Dermis blood vessel endothelial cell (primary cell): ENCODE results near the gene APC. TPM values are rescaled to one million over a fixed set of nuclear protein-coding genes. Genes with fewer than 3 reads are reported as not detected.

Experiments
- DNase-seq: peaks from one replicate; pipeline ENCODE4 v3.0.0; 2010
- total RNA-seq: library from RNA; depleted of rRNA; stranded (reverse); fragments of >200 nt; gene quantifications from 2 replicates; pipeline ENCODE4 v1.2.3, GENCODE V29; 2014

APC gene
- total RNA-seq, 1 donor from 2014 or later, result 80.0 TPM

DNA sequence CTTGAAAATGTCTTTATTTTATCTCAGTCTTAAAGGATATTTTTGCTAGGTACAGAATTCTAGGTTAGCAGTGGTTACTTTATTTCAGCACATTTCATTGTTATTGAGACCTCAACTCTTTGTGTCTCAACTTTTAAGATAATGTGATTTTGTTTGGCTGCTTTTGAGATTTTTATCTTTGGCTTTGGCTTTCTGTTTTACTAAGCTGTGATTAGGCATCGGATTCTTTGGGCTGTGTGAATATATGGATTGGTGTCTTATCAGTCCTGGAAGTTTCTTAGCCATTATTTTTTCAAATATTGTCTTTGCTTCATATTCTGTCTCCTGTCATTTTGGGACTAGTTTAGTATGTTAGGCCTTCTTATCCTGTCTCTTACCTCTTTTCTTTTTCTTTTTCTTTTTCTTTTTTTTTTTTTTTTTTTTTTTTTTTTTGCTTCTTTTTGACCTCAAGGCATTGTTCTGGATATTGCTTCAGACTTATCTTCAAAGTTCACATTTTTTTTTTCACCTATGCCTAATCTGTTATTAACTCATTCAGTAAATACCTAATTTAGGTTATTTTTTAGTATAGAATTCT lies 20.1 kb upstream of the APC start:
- DNase-seq, result no peak

DNA sequence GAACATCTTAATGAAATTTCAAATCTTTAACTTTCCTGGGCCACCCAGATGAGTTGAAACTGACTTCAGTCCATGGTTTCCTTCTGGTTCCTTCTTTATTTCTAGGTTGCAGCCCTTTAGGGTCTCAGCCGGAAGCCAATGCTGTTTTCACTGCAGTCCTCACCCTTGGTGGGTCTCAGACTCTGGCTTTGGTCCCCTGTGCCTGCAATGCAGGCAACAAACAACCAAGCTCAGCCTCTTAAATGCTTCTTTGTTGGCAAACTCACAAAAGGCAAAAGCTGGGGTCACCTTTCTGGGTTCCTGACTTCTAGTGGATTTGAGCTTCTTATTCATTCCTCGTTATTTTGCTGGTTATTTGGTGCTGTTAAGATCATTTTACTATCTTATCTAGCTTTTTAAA lies 19.3 kb upstream of the APC start:
- DNase-seq, result no peak

DNA sequence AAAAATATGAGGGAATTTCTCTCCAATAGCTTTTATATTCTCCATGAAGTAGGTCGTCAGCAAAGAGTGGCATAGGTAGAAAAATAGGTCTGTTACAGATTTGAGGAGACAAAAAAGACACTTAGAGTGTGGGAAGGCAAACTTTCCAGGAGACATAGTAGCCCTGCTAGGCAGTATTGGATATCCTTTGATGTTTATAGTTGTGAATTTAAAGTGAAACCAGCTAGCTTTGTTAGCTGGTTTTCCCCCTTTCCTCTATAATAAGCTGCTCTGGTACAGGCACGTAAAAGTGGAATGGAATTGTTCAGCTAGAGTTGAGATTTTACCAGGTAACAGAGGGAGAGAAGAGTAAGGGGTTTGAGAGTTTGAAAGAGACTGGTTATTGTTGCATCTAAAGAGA lies 17.1 kb upstream of the APC start:
- DNase-seq, result no peak

DNA sequence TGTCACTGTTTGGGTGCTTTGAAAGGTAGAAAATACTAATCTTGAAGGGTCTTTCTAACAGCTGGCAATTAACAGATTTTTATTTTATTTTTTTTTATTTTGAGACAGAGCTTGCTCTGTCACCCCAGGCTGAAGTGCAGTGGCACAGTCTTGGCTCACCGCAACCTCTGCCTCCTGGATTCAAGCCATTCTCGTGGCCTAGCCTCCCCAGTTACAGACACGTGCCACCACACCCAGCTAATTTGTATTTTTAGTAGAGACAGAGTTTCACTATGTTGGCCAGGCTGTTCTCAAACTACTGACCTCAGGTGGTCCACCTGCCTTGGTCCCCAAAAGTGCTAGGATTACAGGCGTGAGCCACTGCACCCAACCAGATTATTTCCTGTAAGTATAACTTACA lies 12.8 kb upstream of the APC start:
- DNase-seq, result no peak

DNA sequence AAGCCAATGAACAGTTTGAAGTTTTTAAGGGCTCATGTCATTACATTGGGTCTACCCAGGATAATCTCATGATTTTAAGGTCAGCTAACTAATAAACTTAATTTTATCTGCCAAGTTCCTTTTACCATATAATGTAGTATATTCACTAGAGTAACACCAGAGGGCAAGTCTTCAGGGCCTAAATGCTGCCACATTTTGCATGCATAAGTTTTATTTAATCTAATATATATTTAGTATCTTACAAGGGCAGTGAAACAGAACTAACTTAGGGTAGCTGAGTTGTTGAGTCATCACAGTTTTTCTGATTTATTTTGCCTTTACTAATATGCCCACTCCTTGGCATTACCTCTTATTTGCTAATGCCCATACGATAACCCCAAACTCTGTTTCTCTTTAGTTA lies 8.1 kb upstream of the APC start:
- no peak for DNase-seq

DNA sequence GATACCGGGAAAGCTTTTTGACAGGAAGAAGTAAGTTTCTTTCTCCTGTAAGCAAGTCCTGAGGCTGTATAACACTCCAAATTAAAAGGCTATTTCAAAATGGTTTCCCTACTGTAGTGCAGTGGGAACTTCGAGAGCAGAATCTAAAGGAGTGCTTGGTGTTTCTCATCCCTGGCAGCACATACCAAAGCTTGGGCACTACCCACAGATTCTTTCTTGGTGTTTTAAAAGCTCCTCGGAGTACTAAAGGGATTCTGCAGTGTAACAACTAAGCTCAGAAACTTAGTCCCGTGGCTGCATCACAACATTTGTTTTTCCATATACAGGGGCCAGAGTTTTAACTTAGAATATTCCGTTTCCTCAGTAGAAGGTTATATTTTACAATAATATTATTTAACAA lies 5.6 kb upstream of the APC start:
- DNase-seq, result no peak

DNA sequence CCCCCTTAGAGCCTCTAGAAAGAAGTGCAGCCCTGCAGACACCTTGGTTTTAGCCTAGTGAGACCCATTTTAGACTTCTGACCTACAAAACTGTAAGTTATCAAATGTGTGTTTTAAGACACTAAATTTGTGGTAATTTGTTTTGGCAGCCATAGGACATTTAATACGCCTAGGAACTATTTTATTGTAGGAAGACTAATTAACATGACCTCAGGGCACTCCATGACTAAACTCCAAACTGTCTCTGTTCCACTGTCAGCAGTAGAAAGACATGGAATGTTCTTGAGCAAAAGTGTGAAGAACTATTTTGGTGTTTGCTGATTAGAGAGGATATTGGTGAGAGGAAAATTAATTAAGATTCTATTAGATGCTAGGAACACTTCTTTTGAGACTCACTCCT lies 4.1 kb upstream of the APC start:
- DNase-seq, result no peak

DNA sequence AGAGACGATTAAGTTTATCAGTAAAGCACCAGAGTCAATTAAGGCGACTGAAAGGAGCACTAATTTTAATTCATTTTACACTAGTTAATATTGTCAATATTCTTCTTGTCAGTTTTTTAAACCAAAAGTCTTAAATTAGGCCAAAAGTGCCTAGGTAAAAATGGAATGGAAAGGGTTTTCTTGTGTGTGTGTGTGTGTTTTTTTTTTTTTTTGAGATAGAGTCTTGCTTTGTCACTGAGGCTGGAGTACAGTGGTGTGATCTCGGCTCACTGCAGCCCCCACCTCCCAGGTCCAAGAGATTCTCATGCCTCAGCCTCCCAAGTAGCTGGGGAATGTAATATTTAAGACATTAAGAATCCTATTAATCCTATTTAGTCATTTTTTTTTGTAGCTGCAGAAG lies 3.1 kb upstream of the APC start:
- DNase-seq, result no peak

DNA sequence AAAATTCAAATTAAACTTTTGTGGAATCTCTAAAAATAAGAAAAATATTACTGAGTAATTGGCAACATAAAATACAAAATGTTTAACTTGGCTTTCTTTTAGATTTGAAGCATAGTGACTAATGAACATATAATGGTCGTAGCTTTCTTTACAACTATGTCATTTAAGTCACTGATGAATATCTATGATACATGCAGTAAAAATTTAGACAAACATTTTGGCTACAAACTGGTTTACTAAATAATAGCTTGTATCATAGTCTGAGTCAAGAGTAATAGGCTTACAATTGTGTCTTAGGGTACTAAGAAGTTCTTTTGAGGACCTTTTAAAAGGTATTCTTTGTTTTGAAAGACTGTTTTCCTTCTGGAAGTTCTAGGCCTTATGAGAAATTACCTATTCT lies 2.0 kb upstream of the APC start:
- DNase-seq, result peak; percentile 8

DNA sequence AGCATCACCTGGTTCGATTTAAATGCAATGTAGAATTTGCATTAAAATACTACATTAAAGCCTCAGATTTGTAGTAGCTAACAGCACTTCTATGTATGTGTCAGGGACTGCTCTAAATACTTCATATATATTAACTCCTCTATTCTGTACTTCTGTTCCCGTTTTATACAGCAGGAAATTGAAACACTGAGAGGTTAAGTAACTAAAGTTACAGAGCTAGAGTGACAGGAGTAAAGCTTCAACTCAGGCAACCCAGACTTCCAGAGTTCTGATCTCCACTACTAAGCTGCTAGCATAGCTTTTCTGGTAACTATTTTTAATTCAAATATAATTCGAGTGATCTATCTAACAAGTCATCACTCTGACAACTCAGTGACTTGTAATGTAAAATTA lies 619 bp upstream of the APC start:
- peak; percentile 14 for DNase-seq

DNA sequence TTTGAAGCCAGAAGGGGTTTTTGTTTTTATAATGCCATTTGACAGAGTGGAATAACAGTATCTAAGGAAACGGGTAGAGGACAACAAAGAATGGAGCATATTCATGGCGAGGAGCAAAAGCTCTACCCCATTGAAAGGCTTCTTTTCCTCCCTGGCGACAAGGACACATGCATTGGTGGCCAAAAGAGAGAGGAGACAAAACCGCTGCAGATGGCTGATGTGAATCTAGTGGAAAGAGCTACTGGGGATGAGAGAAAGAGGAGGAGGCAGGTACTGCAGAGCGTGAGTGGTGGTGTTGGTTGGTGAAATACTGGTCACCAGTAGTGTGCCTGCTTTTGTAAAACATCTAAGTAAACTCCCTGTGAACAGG lies 491 bp downstream of the APC start:
- DNase-seq, result peak; percentile 34

DNA sequence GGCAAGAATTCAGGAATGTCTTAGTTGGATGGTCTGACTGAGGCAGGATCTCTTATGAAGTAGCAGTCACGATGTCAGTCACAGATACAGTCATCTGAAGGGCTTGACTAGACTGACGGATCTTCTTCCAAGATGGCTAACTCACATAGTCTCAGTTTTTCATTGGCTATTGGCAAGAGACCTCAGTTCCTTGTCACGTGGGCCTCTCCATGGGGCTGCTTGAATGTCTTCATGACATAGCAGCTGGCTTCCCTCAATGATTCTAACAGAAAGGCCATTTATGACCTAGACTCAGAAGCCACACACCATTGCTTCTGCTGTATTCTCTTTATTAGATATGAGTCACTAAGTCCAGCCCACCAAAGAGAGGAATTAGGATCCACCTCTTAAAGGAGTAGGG lies 4.7 kb downstream of the APC start:
- DNase-seq, result no peak

DNA sequence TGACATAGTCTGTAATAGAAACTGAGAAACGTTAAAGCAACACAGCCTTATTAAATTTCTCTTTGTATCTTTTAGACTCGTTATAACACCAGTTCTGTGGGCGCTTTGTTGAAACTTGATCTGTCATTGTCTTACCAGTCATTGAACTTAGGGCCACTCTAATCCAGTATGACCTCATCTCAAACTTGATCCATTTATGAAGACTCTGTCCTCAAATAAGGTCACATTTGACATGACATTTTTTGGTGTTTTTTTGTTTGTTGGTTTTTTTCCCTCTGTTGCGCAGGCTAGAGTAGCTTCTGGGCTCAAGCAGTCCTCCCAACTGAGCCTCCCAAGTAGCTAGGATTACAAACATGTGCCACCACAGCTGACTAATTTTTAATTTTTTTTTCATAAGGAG lies 5.9 kb downstream of the APC start:
- DNase-seq, result no peak

DNA sequence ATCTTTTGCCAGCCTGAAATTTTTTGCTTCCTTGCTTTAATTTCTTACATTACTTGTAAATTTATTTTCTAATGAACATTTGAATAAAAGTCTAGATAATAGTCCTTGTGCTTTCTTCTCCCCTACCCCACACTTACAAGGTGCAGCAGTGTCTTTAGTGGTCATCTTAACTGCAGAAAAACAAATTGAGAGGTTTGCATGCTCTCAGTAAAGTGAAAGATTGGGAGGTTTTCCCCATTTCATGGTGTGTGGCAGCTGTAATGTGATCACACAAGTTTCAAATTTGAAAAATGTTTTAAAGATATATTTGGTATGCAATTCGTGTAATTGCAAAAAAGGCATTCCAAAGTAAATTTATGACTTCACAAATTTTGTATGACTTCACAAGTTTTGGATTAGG lies 14.7 kb downstream of the APC start:
- no peak for DNase-seq

DNA sequence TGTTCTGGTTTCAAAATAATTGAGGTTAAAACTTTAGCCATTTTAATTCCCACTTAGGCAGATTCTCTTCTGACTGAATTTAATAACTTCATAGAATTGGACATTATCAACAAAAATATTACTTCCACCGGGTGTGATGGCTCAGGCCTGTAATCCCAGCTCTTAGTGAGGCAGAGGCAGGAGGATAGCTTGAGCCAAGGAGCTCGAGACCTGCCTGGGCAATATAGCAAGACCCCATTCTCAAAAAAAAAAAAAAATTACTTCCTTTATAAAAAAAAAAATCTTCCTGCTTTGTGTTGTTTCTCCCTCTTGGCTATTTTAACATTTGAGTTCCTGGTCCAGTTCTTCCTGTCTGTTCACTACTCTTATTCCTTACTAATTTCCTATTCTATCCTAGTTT lies 18.0 kb downstream of the APC start:
- DNase-seq, result no peak

DNA sequence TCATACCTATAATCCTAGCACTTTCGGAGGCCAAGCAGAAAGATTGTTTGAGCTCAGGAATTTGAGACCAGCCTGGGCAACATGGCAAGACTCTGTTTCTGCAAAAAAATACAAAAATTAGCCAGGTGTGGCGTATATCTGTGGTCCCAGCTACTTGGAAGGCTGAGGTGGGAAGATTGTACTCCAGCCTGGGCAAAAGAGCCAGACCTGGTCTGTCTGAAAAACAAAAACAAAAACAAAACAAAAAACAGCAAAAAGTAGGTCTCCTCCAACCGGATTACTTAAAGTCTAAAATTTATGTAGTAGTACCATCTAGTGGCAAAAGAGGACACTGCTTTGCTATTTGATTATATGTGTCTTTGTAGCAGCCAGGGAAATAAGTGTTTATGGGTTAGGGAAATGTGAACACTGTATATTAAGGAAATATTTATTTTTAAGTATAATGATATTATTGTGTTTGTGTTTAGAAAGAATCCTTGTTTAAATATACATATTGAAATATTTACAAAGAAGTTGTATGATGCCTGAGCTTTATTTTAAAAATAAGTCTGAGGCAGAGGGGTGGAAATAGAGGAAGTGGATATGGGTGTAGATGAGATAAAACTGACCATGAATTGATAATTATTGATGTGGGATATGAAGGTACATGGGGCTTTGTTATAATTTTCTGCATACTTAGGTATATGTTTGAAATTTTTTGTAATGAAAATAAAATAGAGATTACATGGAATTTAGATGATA lies 20.0 kb downstream of the APC start:
- DNase-seq, result peak; percentile 76

DNA sequence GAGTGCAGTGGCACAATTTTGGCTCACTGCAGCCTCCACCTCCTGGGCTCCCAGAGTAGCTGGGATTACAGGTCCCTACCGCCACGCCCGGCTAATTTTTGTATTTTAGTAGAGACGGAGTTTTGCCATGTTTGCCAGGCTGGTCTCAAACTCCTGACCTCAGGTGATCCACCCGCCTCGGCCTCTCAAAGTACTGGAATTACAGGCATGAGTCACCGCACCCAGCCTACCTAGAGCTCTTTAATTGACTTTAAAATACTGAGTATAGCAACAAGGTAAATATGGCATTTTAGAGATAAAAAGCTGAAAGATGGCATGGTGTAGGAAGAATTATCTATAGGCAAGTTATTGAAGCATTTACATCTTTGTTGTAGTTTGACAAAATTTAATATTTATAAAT lies 21.0 kb downstream of the APC start:
- DNase-seq, result no peak

DNA sequence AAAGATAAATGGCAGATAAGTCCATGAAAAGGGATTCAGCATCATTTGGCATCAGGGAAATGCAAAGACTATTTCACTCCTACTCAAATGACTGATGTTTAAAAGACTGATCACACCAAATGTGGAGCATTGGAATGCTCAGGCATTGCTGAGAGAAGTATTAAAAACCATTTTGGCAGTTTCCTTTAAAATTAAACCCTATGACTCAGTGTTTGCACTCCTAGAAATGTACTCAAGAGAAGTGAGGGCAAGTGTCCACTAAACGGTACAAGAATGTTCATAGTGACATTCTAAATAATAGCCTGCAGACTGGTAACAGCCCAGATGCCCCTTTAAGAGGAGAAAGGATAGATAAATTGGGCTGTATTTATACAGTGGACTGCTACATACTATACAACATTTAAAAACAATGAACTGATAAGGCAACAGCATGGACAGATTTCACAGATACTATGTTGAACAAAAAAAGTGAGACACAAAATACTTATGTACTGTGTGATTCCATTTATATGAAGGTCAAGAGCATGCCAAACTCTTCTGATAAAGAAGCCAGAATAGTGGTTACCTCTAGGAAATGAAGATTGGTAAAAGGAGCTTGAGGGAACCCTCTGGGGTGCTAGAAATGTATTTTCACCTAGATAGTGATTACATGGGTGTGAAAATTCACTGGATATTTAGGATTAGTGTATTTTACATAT lies 24.6 kb downstream of the APC start:
- DNase-seq, result no peak

DNA sequence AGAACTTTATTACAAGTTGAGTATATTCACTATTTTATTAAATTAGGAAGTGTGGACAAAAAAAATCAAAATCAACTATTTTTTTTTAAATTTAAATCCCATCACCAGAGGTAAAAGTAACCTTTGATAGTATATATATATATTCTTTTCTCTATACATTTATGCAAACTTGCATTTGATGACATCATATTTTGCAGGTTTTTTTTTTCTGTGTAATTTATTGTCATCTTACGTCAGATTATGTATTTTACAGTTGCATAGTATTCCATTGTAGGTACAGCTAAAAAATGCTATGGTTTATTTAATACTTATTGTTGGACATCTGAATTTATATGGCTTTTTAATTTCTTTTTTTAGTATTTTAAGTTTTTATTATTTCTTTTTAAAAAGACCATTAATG lies 25.5 kb downstream of the APC start:
- DNase-seq, result no peak

DNA sequence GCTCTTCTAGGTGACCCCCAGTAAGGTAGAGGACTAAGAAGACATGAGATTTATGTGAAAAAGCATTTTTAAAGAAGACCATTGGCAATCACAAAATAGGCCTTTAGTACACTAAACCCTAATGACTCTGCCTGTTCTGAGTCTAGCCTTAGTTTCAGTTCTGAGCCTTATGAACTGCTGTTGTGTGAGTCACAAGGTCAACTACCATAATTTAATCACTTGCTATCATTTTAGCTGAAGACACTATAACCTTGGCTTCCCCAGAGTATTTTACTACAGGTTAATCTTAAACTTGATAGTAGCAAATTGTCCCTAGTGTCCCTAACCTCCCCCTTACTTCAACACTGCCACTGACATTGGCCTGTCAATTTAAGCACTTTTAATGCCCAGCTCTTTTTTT lies 34.4 kb downstream of the APC start:
- DNase-seq, result no peak

DNA sequence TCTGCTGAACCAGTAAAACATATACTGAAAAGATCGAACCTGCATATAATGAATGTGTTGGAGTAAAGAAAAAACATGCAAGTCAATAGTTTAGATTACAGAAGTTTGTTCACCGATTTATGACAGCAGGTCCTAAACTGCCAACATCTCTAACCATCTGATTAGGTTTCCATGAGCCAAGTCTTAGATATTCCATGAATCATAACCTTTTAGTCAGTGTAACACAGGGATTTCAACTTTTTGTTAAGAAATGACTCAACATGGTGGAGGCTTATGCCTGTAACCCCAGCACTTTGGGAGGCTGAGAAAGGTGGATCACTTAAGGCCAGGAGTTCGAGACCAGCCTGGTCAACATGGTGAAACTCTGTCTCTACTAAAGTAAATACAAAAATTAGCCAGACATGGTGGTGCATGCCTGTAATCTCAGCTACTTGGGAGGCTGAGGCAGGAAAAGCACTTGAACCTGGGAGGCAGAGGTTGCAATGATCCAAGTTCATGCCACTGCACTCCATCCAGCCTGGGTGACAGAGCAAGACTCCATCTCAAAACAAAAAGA lies 38.7 kb downstream of the APC start:
- DNase-seq, result no peak

DNA sequence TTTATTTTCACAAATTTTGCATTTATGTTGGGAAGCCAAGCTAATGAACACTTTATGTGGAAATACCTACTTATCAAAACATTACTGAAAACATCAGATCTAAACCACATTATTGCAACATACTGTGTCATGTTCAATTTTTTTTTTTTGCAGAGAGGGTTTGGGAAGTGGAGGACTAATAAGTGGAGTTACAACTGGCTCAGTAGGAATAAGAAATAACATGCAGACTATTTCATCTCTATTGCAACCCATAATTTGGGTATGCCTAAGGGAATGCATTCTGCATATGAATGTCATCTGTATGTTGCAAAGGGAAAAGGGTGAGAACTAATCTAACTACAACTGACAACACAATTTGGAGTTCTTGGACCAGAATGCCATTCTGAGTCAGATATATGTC lies 41.8 kb downstream of the APC start:
- DNase-seq, result no peak

DNA sequence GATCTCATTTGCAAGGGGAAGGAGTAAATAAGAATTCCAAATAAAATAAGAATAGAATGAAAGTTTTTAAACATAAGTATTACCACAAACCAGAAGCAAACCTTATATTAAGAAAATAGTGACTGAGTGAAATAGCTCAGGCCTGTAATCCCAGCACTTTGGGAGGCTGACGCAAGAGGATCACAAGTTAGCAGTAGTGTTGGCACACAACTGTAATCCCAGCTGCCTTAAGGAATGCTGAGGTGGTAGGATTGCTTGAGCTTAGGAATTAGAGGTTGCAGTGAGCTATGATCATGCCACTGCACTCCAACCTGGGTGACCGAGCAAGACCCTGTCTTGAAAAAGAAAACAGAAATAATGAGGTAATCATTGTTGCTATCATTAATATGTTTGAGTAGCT lies 47.0 kb downstream of the APC start:
- DNase-seq, result no peak

DNA sequence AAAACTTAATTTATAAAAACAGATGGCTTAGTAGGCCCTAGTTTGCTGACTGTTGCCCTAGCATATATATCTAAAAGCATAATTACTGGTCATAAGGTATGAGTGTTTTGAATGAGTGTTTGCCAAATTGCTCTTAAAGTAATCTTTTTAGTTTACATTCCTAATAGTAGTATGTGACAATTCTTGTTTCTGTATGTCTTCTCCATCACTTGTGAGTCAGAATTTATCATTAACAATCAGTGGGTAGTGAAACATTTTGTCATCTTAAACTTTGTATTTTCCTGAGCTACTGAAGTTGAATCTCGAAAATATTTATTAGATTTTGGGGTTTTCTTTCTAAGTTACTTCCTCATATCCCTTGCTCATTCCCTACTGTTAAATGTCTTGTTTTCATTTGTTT lies 49.6 kb downstream of the APC start:
- DNase-seq, result no peak
